ENCODE measurements around the gene CASZ1. TPM values are rescaled to one million over a fixed set of nuclear protein-coding genes. Genes with fewer than 3 reads are reported as not detected.
A peak's percentile ranks its signal among the peaks of the same experiment; 100 is the strongest.

CASZ1 gene
- total RNA-seq, 1 experiment from 2014 or later: 3.9 TPM

GRCh38 chr1:10671622-10672342 is 124.7 kb downstream of the CASZ1 start:
- no peak overlapping the region for H3K27ac Mint-ChIP-seq
- Histone ChIP-seq H4K91ac (ENCODE audit: insufficient read length, low read depth, low read length) (no peak overlapping the region), H3K4ac (ENCODE audit: low read depth, low read length) (no peak overlapping the region), H3T11ph (ENCODE audit: low read length) (no peak overlapping the region), H3K23ac (ENCODE audit: insufficient read length, low read depth, low read length) (no peak overlapping the region), H3K79me2 (ENCODE audit: insufficient read depth, low read length) (no peaks in the 10 kb centered on the region), H3K27me3 (ENCODE audit: insufficient read depth, low read length) (no peaks in the 10 kb centered on the region), H2AK5ac (ENCODE audit: insufficient read length, low read length) (no peak overlapping the region), H3K4me2 (ENCODE audit: insufficient read depth, insufficient read length, low read length) (no peak overlapping the region), H2BK20ac (ENCODE audit: low read depth, low read length, poor library complexity, severe bottlenecking) (no peak overlapping the region), H3K27ac (ENCODE audit: insufficient read length, low read depth, low read length) (no peak overlapping the region), H3K14ac (ENCODE audit: insufficient read depth, low read length) (peak overlapping the region; percentile 81; the same call in 1 of the 2 replicates), H3K79me1 (ENCODE audit: insufficient read depth, low read depth, low read length, poor library complexity, severe bottlenecking) (no peaks in the 10 kb centered on the region), H3K23me2 (ENCODE audit: insufficient read length, low read depth, low read length, poor library complexity, severe bottlenecking) (no peaks in the 10 kb centered on the region), H2BK12ac (ENCODE audit: insufficient read length, low read depth, low read length) (no peak overlapping the region), H2AFZ (ENCODE audit: low read length) (no peak overlapping the region), H3K9me3 (ENCODE audit: control insufficient read depth, low read depth, low read length) (no peaks in the 10 kb centered on the region), H2BK120ac (ENCODE audit: low read depth, low read length, poor library complexity, severe bottlenecking) (no peak overlapping the region), H3K9ac (ENCODE audit: extremely low read depth, insufficient read length, low read length) (no peak overlapping the region), H4K8ac (replicated peaks; ENCODE audit: insufficient read length, low read depth, low read length) (no peak overlapping the region), H3K18ac (ENCODE audit: insufficient read length, low read depth, low read length) (peak overlapping the region; percentile 62), H4K20me1 (ENCODE audit: control insufficient read depth, insufficient read depth, insufficient read length) (no peaks in the 10 kb centered on the region), H3K4me1 (ENCODE audit: insufficient read depth, low read length) (no peaks in the 10 kb centered on the region; the same call in 1 of the 2 replicates), H2BK15ac (ENCODE audit: low read depth, low read length) (no peak overlapping the region), H4K5ac (ENCODE audit: insufficient read length, low read depth, low read length) (no peak overlapping the region), H2BK5ac (ENCODE audit: insufficient read length, low read length) (no peak overlapping the region), H3K56ac (ENCODE audit: insufficient read length, low read depth, low read length) (no peak overlapping the region)
- H3K4me1 Mint-ChIP-seq: peaks cover 11 to 33% of the 10 kb centered on the region in 2 experiments
- WGBS (ENCODE audit: extremely low coverage, insufficient read length, low lambda C conversion rate): no CpG with 5 or more reads among the region's 27 CpGs
- DNase-seq: no peak
- H3K36me3 Mint-ChIP-seq (ENCODE audit: insufficient read depth in 1 of 3, low read depth in 3 of 3): no peaks in the 10 kb centered on the region; a peak in 1 of 7 replicates
- H3K4me3 Mint-ChIP-seq: no peak overlapping the region
- TF ChIP-seq CTCF (conservative IDR thresholded peaks at IDR 0.05): no peak
- no peaks in the 10 kb centered on the region for H3K27me3 Mint-ChIP-seq (ENCODE audit: low read depth)
- H3K9me3 Mint-ChIP-seq: no peaks in the 10 kb centered on the region

Measured in H9 (cell line).